G401.6 (cell line): ENCODE data around the gene KDM4B.

Experiments
- FAIRE-seq: peaks from 2 replicates; lab custom pipeline; 2012; peaks lifted over from hg19 to GRCh38; lab: Jason Lieb, UNC

The KDM4B gene

DNA sequence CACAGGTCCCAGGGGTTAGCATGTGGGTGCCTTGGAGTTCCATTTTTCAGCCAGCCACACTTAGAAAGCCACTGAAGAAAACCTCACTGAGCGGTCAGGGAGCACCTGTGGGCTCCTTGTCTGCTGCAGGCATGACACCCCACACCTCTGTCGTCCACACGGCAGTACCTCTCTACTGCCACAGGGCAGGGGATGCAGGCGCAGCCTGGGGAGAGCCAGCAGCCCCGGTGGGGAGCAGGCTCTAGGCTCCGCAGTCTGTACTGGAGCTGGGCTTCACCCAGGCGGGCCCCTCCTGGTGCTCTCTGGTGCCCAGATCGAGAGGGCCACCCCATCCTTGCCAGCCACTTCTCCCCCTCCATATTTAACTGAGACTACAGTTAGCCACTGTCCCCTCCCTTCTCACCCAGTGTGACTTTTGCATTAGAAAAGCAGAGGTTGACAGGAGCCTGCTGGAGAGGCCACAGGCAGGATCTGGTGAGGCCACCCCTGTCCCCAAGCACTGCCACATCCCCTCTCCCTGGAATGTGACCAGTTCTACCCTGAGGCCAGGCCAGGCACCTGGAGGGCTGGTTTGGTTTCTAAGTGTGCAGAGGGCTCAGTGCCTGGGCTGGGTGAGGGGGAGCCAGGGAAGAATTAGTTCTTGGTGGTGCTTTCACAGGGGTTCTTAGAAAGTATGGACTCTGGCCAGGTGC, 104.4 kb downstream of the KDM4B start:
- FAIRE-seq, result no peak

DNA sequence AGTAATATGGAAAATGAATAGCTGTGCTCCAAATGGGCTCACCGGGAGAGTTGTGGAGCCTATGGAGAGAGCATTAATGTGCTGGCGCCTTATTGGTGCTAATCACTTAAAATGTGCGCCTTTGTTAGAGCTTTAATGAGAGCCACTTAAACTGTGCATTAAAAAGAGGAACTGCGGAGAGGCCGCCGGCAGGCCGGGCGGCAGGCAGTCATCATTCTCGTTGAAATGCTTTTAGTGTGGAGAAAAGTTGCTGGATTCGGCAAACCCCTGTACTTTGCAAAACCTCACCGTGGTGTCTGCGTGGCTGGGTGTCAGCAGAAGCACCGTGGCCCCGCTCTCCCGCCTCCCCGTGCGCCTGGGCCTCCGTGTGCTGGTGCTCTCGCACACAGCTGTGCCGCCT, 105.5 kb downstream of the KDM4B start:
- no peak for FAIRE-seq

DNA sequence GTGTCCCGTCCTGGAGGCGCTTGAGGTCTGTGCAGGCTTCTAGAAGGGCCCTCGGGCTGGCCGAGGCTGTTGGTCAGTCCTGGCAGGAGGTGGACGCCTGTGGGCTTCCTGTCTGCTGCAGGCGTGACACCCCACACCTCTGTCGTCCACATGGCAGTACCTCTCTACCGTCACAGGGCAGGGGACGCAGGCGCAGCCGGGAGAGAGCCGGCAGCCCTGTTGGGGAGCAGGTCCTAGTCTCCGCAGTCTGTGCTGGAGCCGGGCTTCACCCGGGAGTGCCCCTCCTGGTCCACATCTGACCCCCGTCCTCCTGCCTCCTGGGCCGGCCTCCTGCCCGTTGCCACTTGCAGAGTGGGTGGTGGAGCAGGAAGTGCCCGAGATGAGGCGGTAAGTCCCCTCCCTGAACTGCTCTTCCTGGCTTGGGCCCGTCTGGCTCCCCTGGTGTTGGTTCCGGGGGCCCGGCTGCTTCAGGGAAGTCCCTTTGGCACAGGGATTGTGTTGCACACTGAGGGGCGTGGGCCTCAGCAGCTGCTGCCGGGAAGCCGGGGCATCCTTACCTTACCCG, 106.0 kb downstream of the KDM4B start:
- no peak for FAIRE-seq

DNA sequence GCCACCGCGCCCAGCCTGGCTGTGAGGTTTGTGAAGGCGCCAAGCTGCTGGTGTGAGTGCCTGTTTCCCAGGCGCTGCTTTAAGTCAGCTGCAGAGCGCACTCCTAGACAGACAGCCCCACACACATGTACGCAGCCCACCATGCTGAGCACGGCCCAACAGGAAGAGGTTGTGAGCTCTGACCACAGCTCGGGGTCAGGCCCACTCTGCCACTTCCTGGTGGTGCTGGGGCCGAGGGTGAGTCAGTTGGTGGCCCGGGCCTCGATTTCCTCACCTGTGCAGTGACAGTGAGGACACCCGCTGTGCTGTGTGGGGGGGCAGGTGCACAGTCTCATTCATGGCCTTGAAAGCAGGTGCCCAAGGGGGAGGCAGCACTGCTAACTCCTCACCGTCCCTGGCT, 106.7 kb downstream of the KDM4B start:
- FAIRE-seq, result no peak

DNA sequence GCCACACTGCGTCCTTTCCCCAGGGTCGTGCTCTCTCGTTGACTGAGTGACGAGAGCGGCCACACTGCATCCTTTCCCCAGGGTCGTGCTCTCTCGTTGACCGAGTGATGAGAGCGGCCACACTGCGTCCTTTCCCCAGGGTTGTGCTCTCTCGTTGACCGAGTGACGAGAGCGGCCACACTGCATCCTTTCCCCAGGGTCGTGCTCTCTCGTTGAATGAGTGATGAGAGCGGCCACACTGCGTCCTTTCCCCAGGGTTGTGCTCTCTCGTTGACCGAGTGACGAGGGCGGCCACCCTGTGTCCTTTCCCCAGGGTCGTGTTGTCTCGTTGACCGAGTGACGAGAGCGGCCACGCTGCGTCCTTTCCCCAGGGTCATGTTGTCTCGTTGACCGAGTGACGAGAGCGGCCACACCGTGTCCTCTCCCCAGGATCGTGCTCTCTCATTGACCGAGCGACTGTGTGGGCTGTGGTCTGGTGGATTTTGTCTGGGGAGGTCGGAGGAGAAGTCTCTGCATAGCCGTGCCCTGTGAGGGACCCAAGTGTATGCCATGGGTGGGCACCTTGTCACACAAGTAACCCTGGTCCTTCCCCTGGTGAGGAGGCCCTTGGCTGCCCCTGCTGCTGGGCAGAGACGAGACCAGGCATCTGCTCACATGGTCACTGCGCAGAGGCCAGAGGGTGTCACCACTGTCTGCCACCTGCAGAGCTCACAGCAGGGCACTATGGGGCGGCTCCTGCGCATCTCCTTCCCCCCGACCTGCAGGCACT, 107.7 kb downstream of the KDM4B start:
- FAIRE-seq, result no peak

DNA sequence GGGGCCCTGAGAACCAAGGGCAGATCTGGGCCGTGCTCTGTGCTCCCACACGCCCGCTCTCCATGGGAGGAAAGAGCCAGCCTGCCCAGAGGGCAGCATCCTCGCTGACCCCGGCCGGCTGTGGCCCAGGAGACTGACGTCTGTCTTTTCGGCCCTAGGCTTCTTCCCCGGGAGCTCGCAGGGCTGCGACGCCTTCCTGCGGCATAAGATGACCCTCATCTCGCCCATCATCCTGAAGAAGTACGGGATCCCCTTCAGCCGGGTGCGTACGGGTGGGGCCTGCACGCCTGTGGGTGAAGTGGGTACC, 108.2 kb downstream of the KDM4B start:
- FAIRE-seq, result no peak

DNA sequence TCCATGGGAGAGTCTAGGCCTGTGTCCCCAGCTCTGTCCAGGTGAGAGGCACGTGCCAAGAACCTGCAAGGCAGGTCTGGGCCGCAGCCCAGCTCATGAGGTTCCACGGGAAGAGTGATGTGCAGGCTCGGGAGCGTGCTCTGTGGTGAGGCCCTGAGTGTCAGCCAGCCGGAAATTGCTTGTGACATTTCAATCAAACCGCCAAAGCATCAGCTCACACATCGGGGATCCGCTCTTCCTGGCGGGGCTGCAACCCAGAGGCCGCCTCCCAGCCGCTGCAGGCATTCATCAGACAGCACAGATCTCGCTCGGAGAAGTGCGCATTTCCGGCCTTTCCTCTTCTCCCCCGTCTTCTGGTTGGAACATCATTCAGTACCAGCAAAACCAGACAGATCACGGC, 109.3 kb downstream of the KDM4B start:
- no peak for FAIRE-seq

DNA sequence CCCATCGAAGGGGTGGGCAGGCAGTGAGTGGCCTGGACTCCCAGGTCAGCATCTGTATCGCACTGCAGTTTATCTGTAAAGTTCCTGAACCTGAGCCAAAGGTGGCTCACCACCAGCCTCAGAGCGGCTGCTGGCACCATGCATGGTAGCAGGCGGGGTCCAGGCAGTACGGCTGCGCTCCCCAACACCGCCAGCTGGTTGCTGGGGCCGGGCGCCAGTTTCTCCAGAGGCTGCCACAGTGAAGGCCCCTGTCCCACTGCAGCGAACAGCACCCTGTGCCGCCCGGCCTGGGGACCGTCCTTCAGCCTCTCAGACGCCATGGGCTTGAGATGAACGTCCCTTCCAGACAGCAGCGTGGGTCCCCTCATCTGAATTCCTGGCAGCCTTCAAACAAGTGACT, 109.8 kb downstream of the KDM4B start:
- no peak for FAIRE-seq

DNA sequence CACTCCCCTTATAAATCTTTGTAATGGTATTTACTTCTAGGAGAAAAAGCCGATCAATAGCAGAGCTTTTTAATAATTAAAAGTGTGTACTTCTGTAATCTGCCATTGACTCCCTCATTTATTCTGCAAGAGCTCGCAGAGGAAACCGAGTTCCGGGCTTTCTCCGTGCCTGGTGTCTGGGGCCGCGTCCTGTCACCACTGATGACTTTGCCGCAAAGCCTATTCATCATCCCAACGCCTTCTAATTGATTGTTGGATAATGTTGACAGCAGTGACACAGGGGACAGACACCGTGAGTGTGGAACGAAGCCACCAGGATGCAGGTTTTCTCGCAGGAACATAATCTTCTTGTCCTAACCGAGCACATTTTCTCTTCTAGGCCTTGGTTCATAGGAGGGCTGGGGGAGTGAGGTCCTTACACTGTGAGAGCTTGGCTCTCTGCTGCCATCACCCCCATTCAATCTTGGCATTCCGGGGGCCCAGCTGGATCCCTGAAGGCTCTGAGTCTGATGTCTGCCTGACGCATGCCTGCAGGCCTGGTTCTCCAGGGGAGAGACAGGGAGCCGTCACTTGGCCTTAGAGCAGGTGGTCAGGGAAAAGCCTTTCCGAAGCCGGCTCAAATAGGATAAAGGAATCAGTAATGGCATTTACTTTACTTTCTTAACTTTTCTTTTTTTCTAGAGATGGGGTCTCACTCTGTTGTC, 110.3 kb downstream of the KDM4B start:
- FAIRE-seq, result no peak

DNA sequence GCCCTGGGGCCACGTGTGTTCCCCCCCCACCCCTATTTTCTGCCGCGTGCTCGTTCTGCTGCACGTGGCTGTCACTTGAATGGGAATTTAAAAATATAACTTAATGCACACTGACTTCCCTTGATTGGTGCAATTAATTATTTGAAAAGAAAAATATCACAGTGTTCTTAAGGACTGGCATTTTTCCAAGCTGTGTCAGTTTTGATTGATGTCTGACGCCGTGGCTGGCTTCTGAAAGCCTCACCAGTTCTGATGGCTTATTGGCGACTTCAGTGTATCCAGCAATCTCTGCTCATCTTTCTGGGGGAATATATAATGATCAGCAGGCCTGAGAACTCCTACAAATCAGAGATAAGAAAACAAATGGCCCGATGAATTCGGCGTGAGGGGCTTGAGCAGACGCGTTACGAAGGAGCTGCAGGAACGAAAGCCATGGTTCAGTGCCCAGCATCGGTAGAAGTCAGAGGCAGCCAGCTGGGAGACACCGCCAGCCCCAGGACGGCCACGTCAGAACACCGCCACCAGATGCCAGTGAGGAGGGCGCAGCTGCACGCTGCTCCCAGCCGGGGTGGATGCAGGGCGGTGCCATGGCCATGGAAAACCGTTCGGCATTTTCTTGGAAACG, 111.2 kb downstream of the KDM4B start:
- FAIRE-seq, result no peak

DNA sequence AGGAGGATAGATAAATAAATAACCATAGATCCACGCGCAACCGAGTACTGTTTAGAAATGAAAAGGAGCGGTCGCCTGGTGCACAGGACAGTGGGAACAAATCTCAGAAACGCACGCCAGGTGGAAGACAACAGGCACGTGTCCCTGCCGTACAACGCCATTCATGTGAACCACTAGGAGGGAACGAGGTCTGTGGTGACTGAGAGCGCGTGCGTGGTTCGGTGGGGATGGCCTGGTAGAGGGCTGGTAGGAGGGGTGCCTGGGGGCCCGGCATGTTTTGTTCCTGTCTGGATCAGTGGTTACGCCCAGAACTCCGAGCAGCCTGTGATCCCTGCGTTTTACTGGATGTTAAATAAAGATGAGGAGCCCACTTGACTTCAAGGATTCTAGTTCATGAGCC, 111.9 kb downstream of the KDM4B start:
- no peak for FAIRE-seq

DNA sequence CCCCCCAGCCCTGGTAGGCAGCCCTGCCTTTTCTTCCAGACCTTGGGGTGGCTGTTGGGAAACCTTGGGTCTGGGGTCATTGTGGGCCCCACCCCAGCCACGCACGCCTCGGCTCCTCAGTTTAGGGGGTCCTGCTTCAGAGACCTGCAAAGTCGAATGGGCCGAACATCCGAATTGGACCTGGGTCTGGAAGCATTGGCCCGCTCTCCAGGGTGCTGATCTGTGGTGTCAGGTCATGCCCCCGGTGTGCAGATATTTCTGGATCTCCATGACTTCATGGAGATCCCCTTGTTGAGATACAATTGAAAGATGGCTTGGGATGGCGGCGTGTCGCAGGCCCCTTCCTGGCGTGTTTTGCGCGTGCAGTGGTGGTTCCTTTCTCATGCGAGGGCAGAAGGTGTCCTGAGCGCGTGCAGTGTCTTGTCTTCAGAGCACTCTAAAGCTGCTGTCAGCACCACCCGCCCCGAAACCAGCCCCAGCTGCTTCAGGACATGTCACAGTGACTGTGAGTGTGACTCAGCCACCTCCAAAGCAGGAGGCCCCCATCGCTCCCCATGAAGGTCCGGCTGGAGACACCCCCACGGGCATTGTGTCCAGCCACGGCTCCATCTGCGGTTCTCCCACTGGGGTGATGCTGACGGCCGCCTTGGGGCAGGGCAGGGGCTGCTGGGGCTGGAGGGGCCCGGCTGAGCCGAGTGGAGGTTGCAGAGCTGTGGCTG, 112.7 kb downstream of the KDM4B start:
- no peak for FAIRE-seq

DNA sequence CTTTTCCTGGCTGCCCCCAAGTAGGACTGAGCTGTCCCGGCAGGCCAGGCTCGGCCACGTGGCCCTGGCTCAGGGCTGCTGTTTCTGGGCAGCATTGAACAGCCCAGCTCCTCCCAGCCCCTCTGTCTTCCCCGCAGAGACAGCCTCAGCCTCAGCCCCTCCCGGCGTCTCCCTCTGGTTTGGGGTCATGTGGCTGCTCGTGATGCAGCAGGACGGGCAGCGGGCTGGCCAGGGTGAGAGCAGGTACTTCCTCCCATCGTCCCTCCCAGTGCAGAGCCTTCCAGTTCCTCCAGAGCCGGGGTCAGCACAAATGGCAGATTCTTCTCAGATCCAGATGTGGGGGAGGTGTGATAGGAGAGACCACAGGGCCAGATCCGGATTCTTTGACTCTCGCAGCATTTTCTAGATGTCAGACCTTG, 114.6 kb downstream of the KDM4B start:
- no peak for FAIRE-seq

DNA sequence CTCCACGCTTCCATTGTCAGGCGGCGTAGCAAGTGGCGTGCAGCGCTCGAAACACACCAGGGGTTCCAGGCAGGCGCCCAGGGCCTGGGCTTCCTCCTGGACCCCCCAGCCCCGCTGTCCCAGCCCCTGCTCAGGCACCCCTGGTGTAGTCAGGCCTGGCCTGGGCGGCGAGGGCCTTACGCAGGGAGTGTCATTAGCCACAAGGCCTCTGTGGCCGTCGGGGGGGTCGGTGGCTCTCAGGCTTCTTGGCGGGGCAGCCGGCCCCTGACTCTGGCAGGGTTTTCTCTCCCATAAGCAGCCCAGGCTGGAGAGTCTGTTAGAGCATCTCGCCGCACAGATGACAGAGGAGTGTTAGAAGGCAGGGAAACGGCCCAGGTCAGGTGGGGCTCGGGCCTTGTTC, 116.7 kb downstream of the KDM4B start:
- no peak for FAIRE-seq

DNA sequence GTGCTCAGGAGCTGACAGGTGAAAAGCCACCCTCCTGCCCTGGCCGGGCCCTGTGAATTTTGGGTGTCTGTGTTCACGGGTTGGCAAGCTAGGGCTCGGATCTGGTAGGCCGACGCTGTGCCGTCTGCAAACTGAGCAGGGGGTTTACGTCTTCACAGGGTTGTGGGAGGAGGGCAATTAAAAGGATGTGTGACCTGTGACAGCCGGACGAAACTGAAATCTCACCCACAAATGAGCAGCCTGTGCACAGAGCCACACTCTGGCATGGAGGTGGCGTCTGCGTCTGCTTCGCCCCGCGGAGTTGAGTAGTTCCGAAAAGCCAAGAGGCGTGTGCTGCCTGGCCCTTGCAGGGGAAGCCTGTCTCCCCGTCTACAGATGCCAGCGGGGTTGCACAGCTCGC, 117.3 kb downstream of the KDM4B start:
- FAIRE-seq, result no peak

DNA sequence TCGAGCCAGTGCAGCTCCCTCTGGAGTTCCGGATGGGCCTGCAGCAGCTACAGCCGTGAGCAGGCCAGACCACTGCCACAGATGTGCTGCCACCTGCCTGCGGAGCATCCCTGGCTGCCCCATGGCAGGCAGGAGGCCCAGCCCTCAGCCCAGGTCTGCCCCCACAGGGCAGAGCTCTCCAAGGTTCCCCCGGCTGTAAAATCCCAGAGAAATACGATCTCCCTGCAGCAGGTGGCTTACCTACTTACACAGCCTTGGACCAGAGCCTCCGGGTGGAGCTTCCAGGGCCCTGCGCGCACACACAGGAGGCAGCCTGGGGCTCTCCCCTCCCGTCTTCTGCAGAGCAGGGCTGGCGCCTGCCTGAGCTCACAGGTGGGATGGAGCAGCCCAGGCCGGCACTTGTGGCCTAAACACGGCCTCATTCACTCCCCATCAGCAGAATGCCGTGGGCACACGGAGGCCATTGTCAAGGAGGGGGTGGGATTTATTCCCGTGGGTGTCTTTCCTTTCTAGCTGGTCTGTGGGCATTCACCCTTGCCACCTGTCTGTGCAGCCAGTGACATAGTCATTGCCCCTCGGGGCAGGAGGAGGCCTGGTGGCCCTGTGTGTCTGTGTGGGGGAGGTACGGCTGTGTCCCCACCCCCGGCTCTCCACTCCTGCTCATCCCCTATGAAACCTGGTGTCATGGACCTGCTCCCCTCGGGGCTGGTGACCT, 118.0 kb downstream of the KDM4B start:
- FAIRE-seq, result no peak

DNA sequence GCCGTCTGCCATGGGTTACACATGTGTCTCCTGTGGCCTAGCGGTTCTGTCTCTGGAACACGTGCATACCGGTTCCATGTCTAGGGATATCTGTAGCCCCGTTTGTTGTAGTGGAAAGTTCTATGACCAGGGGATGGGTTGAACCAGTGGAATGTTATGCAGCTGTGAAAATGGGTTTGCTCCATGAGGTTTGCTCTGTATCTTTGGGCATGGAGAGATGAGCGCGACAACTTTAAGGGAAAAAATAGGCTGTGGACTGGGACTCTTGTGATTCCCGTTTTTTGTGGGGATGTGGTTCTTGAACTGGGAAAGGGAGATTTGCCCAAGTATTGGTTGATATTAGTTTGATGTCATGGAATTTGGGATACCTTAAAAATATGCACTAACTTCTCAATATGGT, 120.4 kb downstream of the KDM4B start:
- no peak for FAIRE-seq

DNA sequence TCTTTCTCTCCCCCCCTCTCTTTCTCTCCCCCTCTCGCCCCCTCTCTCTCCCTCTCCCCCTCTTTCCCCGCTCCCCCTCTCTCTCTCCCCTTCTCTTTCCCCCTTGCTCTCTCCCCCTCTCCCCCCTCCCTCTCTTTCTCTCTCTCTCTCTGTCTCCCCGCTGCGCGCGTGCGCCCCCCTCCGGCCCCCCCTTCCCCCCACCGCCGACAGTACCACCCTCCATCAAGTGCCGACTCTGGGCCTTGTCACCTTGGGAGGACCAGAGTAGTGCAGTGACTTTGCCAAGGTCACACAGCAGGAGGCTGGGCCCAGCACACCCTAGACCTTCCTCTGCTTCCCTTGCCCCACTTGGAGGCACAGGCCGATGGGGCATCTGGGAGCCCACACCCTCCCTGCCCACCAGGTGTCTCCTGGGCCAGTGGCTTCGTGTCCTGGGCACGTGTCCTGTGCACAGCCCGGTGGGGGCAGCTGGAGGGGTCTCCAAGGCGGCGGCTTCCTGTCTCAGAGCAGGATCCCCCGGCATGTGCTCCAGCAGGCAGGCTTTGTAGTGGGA, 121.6 kb downstream of the KDM4B start:
- FAIRE-seq, result no peak

DNA sequence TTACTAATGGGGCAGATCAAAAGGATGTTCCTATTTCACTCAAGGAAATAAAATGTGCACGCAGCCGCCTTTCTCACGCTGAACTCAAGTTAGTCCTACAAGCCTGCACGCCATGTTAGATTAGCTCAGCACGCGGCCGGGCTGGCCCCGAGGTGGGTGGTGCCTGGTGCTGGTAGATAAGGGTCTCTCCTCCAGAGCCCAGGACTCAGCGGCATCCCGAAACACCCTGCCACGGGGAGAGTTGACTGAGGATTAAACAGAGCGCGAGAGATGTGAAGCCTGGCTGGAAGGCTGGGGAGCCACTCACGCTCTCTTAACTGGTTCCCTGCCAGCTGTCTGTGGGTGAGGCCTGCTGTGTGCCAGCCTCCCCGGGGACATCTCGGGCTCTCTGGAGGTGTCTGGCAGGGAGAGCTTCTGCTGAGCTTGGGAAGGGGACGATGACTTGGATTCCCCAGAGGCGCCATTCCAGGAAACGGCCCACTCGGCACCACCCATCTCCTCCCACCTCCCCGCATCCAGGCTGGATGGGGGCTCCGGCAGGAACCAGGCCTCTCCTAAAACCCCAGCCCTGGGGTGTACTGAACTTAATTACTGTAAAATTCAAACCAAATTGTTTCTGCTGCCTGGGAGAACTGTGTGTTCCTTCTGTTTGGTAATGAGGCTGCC, 122.2 kb downstream of the KDM4B start:
- no peak for FAIRE-seq

DNA sequence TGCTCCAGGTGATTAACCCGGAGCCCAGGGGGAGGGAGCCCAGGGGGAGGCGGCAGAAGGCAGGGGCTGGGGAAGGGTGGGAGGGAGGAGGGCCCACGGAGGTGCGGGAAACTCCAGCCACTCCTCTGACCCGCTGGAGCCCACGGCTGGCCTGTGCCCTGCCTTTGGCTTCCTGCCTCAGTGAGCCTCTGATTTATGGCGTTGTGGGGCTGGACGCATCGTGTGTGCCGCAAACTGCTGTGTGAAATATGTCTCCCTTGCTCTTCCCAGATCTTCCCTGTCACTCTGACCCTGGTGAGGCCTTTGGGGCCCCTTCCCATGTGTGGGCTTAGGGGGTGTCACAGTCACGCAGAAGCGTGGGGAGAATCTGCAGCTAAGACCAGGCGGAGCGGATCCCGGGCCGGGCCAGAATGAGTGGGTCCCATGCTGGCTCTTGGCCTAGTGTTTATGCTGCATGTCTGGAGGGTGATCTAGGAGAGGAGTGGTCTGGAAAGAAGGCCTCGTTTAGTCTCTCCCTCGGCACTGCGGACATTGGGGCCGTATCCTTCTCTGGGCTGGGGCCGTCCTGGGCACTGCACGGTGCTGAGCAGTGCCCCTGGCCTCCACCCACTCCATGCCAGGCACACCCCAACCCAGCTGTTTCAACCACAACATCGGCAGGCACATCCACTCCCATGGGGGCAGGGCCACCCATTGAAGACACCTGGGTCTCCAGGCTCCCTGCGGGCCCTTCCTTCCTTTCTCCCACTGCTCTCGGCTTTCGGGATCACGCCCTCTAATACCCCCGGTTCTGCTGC, 123.0 kb downstream of the KDM4B start:
- FAIRE-seq, result no peak
